GM19463 (cell line): ENCODE data around the gene UIMC1.
A peak's percentile ranks its signal among the peaks of the same experiment; 100 is the strongest.

ENCODE experiments used
- ATAC-seq: cut with Tn5 transposase; IDR thresholded peaks from one replicate; pipeline ENCODE4 v1.9.1; 2021; ENCODE audit warnings: mild to moderate bottlenecking, moderate library complexity; ENCODE audit not compliant: unreplicated experiment

UIMC1 gene

DNA sequence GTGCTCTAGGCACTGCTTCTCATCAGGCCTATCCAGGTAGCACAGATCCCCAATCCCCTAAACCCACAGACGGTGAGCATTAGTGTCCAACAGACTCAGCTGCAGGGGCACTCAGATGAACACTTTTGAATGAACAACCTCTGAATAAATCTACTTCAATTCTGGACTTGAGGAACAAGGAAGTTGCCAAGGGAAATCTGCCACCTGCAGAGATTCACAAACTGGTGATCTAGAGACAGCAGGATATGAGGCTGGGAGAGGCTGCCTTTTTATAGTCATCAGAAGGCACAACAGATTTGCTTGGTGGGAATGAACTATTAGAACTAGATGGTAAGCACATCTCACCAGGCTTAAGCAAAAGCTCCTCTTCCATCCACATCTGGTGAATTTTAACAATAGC is 100.5 kb downstream of the UIMC1 start:
- ATAC-seq: no peak

DNA sequence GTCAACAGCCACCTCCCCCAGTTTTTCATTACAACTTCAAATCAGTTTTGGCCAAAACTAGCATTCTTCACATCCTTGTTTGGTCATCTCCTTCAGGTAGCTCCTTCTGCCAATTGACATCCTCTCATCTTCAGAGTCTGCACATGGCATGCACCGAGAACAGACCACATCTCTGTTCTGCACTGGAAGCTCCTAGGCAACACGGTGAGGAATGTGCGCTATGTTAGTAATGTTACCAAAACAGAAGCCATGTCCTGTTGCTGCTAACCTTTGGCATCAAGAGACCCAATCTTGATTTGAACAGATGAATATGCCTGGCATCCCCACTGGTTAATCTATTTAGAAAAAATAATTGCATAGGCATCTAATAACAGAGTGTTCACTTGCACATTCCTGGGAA is 102.3 kb downstream of the UIMC1 start:
- ATAC-seq: no peak

DNA sequence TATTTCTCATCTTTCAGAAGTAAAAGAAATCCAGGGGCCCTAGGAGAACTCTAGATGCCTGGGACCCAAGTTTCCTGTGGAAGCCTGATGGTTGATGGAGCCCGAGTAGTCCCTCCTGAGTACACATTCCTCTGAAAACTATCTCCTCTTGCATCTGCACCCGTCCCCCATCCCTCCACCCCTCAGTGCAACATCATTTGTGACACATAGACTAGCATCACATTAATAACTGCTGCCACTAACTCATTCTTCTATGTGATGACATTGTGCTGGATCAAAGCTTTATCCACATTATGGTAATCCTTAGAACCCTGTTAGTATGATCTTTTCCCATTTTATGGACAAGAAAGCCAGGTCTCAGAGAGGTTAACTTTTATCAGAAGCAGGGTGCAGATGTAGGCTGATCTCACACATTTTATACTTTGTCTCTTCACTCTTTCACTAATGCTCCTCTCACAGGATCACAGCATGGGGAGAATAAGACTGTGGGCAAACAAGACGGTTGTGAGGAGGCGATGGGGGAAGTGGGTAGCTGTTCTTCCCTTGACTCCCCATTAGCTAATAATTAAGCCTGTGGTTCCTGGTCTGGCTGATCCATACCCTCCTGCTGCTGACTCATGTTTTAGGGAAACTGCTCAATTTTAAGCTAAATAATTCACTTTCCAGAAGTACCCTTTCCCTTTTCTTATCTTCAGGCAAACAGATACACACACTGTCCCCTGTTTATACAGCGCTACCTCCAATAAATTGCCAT is 103.5 kb downstream of the UIMC1 start:
- no peak for ATAC-seq

DNA sequence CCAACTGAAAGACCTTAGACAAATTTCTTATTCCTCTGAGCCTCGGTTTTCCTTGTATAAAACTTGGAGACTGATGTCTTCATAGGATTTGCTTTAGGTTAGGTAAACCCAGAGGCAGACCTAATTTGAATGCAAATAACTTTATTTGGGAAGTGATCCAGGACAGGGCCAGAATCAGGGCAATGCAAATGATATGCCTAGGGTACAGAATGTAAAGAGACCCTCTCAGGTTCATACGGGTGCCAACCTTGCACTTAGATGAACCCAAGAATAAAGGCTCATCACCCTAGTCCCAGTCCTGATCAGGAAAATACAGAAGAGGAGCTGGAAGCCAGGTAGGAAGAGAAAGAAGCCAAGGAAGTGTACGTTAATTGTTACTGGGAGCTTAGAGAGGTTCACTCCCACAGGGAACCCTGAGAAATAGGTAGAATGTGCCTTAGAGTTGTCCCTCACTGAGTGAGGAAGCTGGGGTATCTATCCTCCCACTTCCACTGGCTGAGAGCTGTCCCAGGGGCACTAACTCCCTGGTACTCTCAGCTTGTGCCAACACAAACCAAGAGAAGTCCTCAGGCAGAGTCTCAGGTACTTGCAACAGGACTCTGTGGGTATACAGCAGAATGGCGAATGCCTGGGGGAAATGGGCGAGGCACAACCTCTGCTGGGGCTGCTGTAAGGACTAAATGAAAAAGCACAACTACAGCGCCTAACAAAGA is 104.3 kb downstream of the UIMC1 start:
- ATAC-seq: no peak

DNA sequence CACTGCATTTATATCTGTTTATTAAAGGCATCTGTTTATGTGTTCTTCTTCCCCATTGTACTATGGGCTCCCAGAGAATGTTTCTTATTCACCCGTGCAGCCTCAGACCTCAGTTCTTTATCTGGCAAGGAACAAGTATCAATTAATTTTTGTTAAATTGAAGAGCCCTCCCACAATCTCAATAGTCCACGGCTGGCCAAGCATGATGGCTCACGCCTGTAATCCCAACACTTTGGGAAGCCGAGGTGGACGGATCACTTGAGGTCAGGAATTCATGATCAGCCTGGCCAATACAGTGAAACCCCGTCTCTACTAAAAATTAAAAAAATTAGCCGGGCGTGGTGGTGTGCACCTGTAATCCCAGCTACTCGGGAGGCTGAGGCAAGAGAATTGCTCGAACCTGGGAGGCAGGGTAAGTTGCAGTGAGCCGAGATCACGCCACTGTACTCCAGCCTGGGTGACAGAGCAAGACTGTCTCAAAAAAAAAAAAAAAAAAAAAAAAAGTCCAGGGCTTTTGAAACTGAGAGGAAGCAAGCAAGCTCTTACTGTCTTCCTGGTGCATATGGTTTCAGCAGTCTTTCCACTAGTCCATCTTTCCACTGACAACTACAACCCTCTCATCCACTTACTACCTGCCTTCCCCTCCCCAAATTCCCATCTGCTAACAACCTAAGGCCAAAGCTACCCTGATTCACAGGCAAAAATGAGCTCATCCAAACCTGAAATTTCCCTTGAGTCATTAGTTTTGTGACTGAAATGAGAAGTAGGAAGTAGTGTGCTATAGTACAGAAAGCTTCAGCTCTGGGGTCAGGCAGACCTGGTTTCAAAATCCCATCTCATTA is 105.1 kb downstream of the UIMC1 start:
- peak; percentile 55 for ATAC-seq

DNA sequence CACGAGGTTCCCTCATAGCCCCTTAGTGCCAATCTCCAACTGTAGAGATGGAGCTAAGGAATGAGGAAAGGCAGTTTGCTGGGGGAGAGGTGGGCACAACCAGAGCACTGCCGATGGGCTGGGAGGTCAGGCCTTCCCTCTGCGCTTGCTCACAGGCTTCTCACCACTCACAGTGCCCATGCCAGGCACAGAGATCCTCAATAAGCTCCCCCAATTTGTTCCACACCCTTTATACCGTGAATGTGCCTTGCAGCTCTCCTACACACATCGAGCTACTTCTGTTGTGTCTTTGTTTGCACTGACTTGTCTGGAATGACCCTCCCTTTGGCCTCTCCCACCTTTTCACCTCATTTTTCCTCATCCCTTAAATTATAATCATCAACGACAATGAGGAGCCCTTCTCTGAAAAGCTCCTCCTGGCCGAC is 105.8 kb downstream of the UIMC1 start:
- no peak for ATAC-seq

DNA sequence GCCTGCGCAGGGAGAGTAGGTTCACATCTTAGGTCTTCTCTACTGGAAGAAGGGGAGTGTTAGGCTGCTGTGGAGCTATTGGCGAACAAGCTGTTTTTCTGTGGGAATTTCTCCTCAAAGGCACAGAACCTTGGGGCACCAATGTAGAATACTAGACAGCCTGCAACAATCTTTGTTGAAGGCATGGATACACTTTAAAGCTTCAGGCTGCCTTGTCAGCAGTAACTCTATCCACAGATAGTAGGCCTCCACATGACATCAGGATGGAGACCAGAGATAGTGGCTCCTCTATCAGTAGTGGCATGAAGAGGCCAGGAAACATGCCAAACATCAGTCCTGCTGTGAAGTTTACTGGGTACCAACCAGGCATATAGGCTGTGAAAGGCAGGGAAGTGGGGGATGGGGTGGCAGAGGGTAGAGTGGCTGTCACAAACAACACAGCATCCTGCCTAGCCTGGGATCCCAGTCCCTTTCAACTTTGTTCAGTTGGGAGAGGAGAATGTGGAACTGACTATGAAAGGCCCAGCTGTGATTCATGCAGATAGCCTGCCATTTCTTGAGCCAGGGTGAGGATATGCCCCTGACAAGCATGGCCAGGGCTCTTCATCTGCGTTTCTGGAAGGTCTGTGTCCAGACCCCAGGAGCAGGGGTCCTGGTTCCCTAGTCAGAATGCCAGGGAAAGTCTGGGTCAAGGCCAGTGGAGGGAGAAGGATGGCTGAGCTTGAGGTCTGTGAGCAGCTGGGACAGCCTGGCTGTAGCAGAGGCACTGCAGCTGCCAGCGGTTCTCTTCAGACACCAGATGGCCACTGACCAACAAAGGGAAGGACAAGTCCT is 106.4 kb downstream of the UIMC1 start:
- ATAC-seq: no peak

DNA sequence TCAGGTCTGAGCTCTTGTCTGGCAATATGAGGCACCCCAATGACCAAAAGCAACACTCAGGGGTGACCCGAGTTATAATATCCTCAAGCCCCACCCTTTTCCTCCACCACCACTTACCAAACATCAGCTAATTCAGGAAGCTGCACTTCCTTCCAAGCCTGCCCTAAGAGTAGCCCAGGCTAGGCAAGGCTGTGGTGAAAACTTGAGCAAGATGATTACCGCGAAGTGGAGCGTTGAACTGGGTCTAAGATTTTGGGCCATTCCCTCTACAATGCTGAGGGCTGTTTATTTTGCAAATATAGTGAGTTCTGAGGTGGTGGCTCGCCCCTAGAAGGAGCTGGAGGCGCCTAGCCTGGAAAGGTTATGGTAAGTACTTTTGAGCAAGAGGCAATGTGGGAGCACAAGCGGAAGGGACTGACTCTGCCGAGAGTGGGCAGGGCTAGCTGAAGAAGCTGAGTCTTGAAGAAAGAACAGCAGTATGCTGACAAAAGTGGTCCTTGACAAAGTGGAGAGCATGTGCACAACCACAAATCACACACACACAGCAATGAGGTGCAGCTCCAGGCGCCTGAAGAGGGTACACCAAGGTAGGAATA is 107.2 kb downstream of the UIMC1 start, which contains the start of gene HK3:
Gene HK3, minus strand, starts transcription at position 51 of the 596 bp plus-strand sequence. CDS start 3,187 bp downstream, outside the sequence.
- no peak for ATAC-seq

DNA sequence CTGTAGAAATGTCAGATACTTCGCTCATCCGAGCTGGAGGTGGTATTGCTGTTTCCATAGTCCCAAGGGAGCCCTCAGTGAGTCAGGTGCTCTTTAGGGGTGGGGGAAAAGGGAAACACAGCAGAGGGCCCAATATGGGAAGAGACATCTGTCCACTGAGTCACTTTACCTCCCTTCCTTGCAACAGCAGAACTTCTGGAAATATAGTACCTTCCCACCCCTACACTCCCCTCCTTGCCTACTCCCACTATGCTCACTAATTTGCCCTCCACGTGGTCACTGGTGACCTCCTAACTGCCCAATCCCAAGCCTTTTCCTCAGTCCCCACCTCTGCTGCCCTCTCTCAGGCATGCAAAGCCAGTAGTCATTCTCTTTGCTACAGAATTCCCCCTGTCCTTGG is 109.3 kb downstream of the UIMC1 start:
- no peak for ATAC-seq

DNA sequence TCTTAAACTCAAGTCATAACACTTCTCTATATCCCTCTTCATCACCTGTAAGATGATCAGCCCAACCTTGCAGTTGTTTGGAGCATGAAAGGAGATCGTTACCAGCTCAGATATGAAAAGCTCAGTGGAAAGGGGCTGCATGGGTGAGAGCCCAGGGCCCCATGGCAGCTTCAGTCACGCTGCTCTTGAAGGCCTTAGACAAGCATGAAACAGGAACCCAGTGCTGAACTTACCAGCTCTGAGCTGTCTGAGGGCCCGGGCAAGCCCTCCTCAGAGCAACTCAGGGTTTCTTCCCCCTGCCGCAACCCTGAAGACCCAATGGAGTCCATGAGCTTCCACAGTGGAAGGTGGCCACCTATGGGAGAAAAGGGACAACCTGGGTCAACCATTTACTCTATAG is 110.7 kb downstream of the UIMC1 start:
- no peak for ATAC-seq

DNA sequence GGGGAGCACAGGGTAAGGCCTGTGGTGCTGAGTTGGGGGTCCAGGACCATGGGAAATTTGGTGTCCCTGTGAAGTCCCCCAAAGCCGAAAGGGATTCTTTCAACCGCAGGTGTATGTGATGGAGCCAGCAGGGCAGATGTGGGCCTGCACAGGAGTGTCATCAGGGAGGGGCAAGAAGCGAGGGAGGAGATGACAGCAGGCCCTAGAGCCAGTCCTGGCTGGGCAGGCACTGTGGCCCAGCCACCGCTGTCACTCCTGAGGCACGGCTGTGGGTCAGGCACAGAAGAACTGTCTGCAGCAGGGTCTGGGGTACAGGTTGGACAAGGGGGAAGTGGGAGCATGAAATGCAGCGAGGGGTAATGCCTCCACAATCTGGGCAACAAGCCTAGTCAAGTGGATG is 112.3 kb downstream of the UIMC1 start:
- no peak for ATAC-seq

DNA sequence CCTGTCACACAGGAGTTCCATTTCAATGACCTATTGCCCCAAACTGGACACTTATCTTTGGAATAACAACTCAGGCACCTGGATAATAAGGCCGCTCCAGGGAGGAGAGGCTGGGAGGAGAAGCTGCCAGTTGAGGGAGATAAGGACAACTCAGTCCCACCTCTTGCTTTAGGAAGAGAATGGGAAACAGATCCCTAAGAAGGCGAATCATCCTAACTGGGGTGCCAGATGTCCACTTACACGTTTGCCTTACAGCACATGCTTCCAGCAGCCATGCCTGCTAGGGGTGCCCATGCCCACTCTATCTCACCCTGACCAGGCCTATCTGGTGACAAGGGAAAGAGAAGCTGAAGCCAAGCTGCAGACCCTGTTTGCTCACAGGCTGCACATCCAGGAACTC is 113.9 kb downstream of the UIMC1 start:
- ATAC-seq: no peak

DNA sequence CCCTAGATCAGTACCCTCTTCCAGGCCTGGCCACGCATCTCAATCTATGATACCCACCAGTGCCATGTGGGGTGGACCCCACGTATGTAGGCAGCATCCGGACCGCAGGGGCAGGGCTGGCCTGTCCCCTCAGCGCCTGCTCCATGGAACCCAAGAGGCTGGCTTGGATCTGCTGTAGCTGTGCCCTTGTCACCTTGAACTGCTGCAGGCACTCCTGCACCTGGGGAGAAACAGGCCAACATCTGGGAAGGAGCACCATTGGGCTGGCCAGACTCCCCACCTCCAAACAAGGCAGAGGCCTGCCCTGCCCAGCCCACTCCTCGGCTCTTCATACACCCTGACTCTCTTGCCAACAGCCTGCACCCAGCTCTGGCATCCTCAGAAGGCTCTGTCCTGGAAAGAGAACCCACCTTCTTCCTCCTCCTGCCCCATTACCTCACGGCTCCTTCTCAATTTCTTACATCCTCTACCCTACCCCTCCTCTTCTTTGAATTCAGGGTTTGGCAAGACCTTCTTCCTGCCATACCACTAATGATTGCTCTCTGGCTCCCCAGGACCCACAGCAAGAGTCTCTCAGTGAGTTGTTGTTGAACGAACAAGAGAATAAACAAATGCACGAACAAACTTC is 115.1 kb downstream of the UIMC1 start:
- no peak for ATAC-seq

DNA sequence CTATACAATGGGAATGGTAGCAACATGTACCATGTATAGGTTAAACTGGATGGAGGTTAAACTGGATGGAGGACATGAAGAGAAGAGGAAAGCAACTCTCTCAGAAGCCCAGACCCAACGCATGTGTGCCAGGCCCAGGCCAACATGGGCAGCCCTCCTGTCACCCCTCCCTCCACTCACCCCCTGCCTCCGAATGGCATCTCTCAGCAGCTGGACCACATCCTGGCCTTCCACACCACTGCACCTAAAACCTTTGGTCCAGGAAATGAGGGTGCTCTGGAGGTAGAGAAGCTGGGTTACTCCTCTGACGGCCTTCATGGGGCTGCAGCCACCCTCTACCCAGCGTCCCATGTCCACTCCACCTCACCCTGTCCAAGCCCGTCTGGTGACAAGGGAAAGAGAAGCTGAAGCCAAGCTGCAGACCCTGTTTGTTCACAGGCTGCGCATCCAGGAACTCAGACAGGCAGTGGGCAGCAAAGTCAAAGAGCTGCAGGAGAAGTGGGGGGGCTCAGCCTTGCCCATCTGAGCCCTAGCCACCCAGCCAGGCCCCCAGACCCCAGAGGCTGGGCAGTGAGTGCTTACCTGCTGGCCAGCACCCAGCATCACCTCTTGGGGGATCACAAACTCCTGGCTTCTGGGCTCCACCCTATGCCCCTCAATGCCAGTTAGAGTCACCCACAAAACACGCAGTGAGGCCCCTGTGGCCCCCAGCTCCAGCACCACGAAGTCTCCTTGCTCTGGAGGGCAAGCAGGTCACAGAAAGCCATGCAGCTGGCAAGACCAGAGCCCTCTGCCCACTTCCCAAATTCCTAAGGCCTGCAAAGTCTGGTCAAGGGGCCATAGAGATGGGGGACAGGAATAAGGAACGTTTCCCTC is 115.9 kb downstream of the UIMC1 start:
- ATAC-seq: no peak

DNA sequence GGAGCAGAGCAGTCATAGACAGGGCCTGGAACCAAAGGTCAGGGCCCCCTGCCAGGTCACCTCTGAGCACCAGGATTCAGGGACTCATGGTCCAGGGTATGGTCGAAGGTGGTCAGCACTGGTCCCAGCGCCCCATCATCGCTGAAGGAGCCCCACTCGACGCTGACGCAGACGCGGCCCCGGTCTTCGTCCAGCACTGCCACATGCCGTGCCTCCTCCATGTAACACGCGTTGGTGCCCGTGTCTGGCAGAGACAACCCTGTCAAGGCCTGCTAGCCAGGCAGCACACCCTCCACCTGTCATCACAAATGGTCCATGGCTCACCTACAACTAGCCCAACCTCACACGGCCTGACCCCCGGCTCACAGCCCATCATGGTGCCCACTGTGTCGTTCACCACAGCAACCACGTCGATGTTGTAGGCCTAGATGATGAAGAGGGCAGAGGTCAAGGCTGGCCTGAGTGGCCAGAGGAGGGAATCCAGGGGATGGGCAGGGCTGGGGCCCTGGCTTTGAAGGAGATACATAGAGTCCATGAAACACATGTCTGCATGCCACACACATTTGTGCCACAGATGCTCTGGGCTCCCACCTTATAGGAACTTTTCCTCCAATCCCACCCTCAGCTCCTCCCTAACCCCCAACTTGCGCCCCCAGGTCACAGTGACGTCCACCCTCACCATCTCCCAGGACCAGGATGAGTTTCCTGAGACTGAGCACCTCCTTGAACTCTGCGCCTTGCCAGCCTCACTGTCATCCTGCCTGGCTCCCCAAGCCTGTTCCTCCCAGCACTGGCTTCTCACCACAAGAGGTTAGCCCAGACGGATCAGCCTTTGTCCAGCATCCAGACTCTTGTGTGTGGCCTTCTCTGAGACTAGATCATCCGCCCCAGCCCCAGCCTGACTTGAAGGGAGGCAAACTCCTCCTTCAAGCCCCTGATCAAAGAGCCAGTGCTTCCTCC is 117.0 kb downstream of the UIMC1 start:
- ATAC-seq: no peak

DNA sequence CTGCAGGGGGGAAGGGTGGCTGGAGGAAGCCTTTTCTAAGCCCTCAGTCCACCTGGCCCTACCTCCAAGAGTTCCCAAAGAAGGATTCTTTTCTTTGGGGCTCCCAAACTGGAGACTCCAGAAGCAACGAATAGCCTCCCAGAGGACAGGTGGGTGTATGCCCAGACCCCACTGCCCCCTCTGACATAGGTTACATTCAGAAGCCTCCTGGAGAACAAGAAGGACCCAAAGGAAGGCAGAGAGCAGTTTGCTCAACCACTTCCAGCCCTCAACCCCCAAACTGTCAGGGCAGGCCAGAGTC is 117.8 kb downstream of the UIMC1 start:
- no peak for ATAC-seq

DNA sequence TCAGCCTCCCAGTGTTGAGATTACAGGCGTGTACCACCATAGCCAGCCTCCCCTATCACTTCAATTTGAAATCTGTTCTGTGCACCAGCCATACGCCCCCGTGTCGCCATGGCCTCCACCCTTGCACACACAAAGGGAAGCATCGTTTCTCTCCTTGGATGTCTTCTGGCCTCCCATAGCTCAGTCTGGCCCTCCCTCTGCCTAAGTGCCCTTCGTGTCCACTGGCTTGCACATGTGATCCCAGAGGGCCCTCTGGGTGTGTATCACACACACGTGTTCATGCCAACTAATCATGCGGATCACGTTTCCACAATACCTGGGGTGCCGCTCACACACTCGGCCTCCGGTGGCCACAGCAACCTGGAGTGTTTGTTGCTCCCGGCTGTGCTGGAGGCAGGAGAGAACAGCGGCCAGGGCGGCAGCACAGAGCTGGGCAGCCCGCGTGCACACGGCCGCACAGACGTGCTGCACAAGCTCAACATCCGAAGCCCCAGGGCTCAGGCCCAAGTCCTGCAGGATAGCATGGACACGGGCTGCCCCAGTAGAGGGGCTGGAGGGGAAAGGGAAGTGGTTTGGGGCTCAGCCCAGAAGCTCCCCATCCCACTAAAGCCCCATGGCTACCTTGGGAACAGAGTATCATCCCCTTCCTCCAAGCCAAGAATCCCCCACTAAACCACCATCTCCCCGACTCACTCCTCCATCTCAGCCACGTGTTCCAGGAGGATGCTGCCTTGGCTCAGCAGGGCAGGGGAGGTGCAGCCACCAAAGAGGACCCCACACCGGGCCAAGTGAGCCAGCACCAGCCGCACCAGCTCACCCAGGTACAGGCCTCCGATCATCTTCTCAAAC is 118.3 kb downstream of the UIMC1 start:
- no peak for ATAC-seq
